Mesendoderm (in vitro differentiated cells): Measurements from ENCODE around the gene LRP11.

Experiments
- DNase-seq: peaks from one replicate; pipeline ENCODE4 v3.0.0; 2013
- H2AK5ac ChIP-seq: 2 replicates; pipeline ENCODE4 v1.6.1; 2013; ENCODE audit warnings: low read length, inconsistent platforms
- H2BK120ac ChIP-seq: 2 replicates; pipeline ENCODE4 v1.6.1; 2013; ENCODE audit warnings: low read depth, mild to moderate bottlenecking, low read length, moderate library complexity, mixed read lengths
- H2BK15ac ChIP-seq: replicated peaks from 2 replicates; pipeline ENCODE4 v1.6.1; 2013; ENCODE audit warnings: low read depth, mild to moderate bottlenecking, moderate library complexity
- H2BK5ac ChIP-seq: 2 replicates; pipeline ENCODE4 v1.6.1; 2013; ENCODE audit warnings: low read length, inconsistent platforms
- H3K18ac ChIP-seq: 2 replicates; pipeline ENCODE4 v1.6.1; 2013; ENCODE audit warnings: mild to moderate bottlenecking, low read length, mixed read lengths
- H3K23ac ChIP-seq: one replicate; pipeline ENCODE4 v1.6.1; 2013; ENCODE audit warnings: low read length
- H3K27ac ChIP-seq: 2 replicates; pipeline ENCODE4 v1.5.1; 2013; ENCODE audit warnings: low read depth, mild to moderate bottlenecking, inconsistent platforms, low read length, moderate library complexity
- H3K27me3 ChIP-seq: 2 replicates; pipeline ENCODE4 v1.6.1; 2013; ENCODE audit warnings: low read length, control low read depth, mild to moderate bottlenecking, inconsistent platforms; ENCODE audit not compliant: insufficient read depth, poor library complexity
- H3K36me3 ChIP-seq: 2 replicates; pipeline ENCODE4 v1.6.1; 2013; ENCODE audit warnings: low read length, inconsistent platforms; ENCODE audit not compliant: control insufficient read depth, insufficient read depth
- H3K4ac ChIP-seq: one replicate; pipeline ENCODE4 v1.6.1; 2013; ENCODE audit warnings: low read depth, mild to moderate bottlenecking, low read length, moderate library complexity
- H3K4me1 ChIP-seq: 2 replicates; pipeline ENCODE4 v1.6.1; 2013; ENCODE audit warnings: low read depth, low read length, inconsistent platforms; ENCODE audit not compliant: control insufficient read depth
- H3K4me2 ChIP-seq: 2 replicates; pipeline ENCODE4 v1.6.1; 2013; ENCODE audit warnings: low read length
- H3K4me3 ChIP-seq: 2 replicates; pipeline ENCODE4 v1.5.1; 2013; ENCODE audit warnings: mild to moderate bottlenecking, low read length
- H3K56ac ChIP-seq: one replicate; pipeline ENCODE4 v1.6.1; 2013; ENCODE audit warnings: low read length
- H3K79me1 ChIP-seq: 2 replicates; pipeline ENCODE4 v1.6.1; 2013; ENCODE audit warnings: low read length, inconsistent platforms
- H3K79me2 ChIP-seq: 2 replicates; pipeline ENCODE4 v1.6.1; 2013; ENCODE audit warnings: mild to moderate bottlenecking, low read length; ENCODE audit not compliant: control insufficient read depth, insufficient read depth
- H3K9ac ChIP-seq: 2 replicates; pipeline ENCODE4 v1.6.1; 2013; ENCODE audit warnings: low read length, inconsistent platforms
- H4K5ac ChIP-seq: one replicate; pipeline ENCODE4 v1.6.1; 2013; ENCODE audit warnings: low read length
- H4K8ac ChIP-seq: one replicate; pipeline ENCODE4 v1.6.1; 2013; ENCODE audit warnings: low read depth, mild to moderate bottlenecking, control low read depth, low read length, moderate library complexity
- WGBS: extraction: QIAGEN DNeasy Blood & Tissue Kit; methylation state at CpG from one replicate; pipeline ENCODE4 v1.1.7; 2013; ENCODE audit warnings: low lambda C conversion rate, missing lambda C conversion rate; ENCODE audit not compliant: insufficient coverage; ENCODE audit errors: extremely low coverage; 5-methylcytosine and 5-hydroxymethylcytosine counted together

LRP11 gene

DNA sequence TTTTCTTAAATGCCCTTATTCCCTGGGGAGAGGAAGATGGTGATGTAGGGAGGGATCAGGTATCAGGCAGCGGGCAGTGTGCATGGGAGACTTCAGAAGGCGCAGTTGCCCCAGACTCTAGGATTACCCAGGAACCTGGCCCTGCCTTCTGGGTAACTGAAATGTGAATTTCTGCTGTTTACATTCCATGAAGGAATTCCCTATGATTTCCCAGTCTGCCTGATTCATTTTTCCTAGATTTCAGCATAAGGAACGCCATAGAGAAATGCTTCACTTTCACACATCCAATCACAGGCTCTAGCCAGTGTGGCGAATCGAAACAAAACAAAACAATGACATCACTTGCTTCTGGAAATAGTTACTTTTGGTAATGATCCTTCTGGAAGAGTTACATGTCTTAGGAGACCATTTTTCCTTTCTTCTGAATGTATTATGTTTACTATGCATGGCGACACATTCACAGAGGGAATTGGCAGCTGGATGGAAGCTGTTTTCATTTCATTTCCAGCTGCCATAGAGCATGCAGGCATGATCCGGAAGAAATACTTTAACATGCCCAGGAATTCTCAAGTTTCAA lies 33.3 kb downstream of the LRP11 start:
- H3K9ac ChIP-seq: no peak overlapping the region
- no peak for DNase-seq
- no peaks in the 10 kb centered on the region for H3K36me3 ChIP-seq
- no peak overlapping the region for H2BK120ac ChIP-seq
- H3K4me1 ChIP-seq: no peaks in the 10 kb centered on the region
- H3K4me3 ChIP-seq: no peak overlapping the region
- no peak overlapping the region for H3K18ac ChIP-seq
- no peak overlapping the region for H4K8ac ChIP-seq
- H3K56ac ChIP-seq: no peak overlapping the region
- H3K4ac ChIP-seq: no peak overlapping the region
- H3K23ac ChIP-seq: no peak overlapping the region
- H2BK15ac ChIP-seq: no peak overlapping the region
- no peak overlapping the region for H2AK5ac ChIP-seq
- no peak overlapping the region for H4K5ac ChIP-seq
- no peak overlapping the region for H2BK5ac ChIP-seq
- no peaks in the 10 kb centered on the region for H3K79me1 ChIP-seq
- no peak overlapping the region for H3K4me2 ChIP-seq
- no peak overlapping the region for H3K27ac ChIP-seq
- H3K79me2 ChIP-seq: no peaks in the 10 kb centered on the region
- no CpG with 5 or more reads among the region's 7 CpGs for WGBS
- H3K27me3 ChIP-seq: peaks cover under 1% of the 10 kb centered on the region

DNA sequence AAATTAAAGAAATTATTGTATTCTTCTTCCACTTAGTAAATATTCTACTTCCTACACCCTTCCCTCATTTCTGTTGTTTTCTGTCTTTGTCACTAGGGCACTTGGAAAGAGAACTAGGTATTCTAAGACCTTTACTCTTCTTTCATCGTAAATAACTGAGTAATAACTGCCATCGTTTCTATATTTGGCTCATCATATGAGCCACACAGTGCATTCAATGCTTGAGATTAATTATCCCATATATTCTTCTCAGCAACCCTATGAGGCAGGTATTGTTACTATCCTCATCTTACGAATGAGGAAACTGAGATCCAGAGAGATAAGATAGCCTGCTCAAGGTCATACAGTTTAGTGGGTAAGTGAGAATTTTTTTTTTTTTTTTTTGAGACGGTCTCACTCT lies 38.9 kb downstream of the LRP11 start:
- DNase-seq: no peak
- no peaks in the 10 kb centered on the region for H3K79me2 ChIP-seq
- H3K36me3 ChIP-seq: no peaks in the 10 kb centered on the region
- no peak overlapping the region for H2BK15ac ChIP-seq
- H3K4ac ChIP-seq: no peak overlapping the region
- no peak overlapping the region for H3K4me3 ChIP-seq
- H2BK5ac ChIP-seq: no peak overlapping the region
- H3K79me1 ChIP-seq: no peaks in the 10 kb centered on the region
- H4K5ac ChIP-seq: no peak overlapping the region
- H3K27ac ChIP-seq: no peak overlapping the region
- no peak overlapping the region for H3K4me2 ChIP-seq
- no peak overlapping the region for H2BK120ac ChIP-seq
- H3K23ac ChIP-seq: no peak overlapping the region
- H3K4me1 ChIP-seq: no peaks in the 10 kb centered on the region
- H3K9ac ChIP-seq: no peak overlapping the region
- no peak overlapping the region for H3K56ac ChIP-seq
- no CpG with 5 or more reads among the region's 4 CpGs for WGBS
- no peak overlapping the region for H4K8ac ChIP-seq
- H3K27me3 ChIP-seq: no peaks in the 10 kb centered on the region
- H2AK5ac ChIP-seq: no peak overlapping the region
- H3K18ac ChIP-seq: no peak overlapping the region

DNA sequence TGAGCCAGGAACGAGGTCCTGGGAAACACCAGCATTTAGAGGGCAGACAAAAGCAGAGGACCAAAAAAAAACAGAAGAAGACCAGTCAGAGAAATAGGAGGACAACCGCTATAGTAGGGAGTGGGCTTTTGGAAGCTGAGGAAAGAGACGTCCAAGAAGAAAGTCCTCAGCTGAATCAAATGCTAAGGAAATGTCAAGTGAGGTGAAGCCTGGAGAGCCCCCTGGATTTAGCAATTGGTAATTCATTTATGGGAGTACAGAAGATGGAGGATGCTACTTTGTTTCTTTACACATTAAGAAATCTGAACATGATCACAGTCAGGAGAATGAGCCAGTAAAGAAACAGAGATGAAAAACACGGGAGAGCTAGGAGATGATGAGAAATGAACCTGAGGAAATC lies 41.1 kb downstream of the LRP11 start:
- Histone ChIP-seq H2AK5ac (no peak overlapping the region), H4K5ac (no peak overlapping the region), H3K56ac (no peak overlapping the region), H3K27ac (no peak overlapping the region), H3K79me2 (no peaks in the 10 kb centered on the region), H2BK120ac (no peak overlapping the region), H3K4me1 (no peaks in the 10 kb centered on the region), H3K9ac (no peak overlapping the region), H2BK5ac (no peak overlapping the region), H3K4me2 (no peak overlapping the region), H3K23ac (no peak overlapping the region), H3K36me3 (no peaks in the 10 kb centered on the region), H3K4me3 (no peak overlapping the region), H2BK15ac (no peak overlapping the region), H3K4ac (no peak overlapping the region), H3K27me3 (no peaks in the 10 kb centered on the region), H4K8ac (no peak overlapping the region), H3K79me1 (no peaks in the 10 kb centered on the region), H3K18ac (no peak overlapping the region)
- DNase-seq: no peak
- no CpG with 5 or more reads among the region's 4 CpGs for WGBS

DNA sequence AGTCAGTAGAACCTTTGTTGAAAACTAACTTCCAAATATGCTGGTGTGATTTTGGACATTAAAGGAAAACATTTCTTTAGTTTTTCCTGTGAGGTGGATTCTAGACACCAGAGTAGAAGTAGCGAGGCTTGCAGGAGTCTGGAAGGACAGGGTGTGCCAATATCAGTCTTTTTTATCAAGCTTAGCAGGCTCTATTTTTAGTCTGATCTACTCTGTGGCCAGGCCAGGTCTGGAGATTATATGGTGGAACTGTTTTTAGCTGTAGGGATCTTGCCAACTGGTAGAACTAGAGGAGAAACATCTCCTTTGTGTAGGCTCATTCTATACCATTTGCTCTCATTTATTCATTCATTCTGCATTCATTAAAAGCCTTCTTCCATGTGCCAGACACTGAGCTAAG lies 42.7 kb downstream of the LRP11 start:
- Histone ChIP-seq H4K8ac (no peak overlapping the region), H3K36me3 (no peaks in the 10 kb centered on the region), H3K4me2 (no peak overlapping the region), H3K27me3 (no peaks in the 10 kb centered on the region), H3K56ac (no peak overlapping the region), H3K9ac (no peak overlapping the region), H3K79me1 (no peaks in the 10 kb centered on the region), H2BK5ac (no peak overlapping the region), H3K23ac (no peak overlapping the region), H3K79me2 (no peaks in the 10 kb centered on the region), H4K5ac (no peak overlapping the region), H3K4ac (no peak overlapping the region), H2BK120ac (no peak overlapping the region), H3K18ac (no peak overlapping the region), H3K27ac (no peak overlapping the region), H3K4me3 (no peak overlapping the region), H2AK5ac (no peak overlapping the region), H2BK15ac (no peak overlapping the region), H3K4me1 (no peaks in the 10 kb centered on the region)
- no CpG with 5 or more reads among the region's 1 CpG for WGBS
- no peak for DNase-seq

DNA sequence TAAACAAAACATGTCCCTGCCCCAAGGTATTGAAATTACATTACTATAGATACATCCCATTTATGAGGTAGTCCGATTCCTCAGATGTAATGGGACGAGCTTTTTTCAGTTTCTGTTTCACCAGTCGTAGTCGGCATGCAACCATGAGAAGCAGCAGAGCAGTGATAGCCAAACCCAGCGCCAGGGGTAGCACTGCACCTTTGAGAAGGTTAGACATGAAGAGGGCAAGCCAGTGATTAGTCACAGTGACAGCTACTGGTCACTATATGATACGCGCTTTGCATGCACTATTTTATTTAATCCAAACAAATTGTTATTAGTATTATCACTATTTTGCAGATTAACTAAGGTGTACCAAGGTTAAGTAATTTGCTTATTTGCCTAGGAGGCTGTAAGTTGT lies 43.7 kb downstream of the LRP11 start:
- Histone ChIP-seq H3K9ac (no peak overlapping the region), H3K4me1 (no peaks in the 10 kb centered on the region), H3K23ac (no peak overlapping the region), H3K4me3 (no peak overlapping the region), H3K18ac (no peak overlapping the region), H3K27ac (no peak overlapping the region), H2AK5ac (no peak overlapping the region), H2BK5ac (no peak overlapping the region), H3K79me2 (no peaks in the 10 kb centered on the region), H3K27me3 (no peaks in the 10 kb centered on the region), H3K56ac (no peak overlapping the region), H3K79me1 (no peaks in the 10 kb centered on the region), H3K4ac (no peak overlapping the region), H2BK120ac (no peak overlapping the region), H4K5ac (no peak overlapping the region), H3K36me3 (no peaks in the 10 kb centered on the region), H2BK15ac (no peak overlapping the region), H4K8ac (no peak overlapping the region), H3K4me2 (no peak overlapping the region)
- DNase-seq: no peak
- no CpG with 5 or more reads among the region's 7 CpGs for WGBS

DNA sequence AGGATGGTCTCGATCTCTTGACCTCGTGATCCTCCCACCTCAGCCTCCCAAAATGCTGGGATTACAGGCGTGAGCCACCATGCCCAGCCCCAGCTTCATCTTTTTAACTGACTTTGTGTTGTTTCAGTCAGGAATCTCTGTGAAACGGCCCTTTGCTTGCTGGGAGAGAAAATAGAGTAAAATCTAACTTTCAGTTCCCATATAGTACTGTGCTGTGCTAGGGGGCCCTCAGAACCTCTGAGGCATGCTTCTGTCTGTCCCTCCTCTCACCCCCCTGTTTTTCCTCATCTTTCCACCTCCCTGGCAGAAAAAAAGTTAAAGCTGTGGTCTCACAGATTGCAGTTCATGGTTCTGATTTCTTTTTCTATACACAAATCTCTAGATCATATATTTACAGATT lies 48.4 kb downstream of the LRP11 start:
- no peaks in the 10 kb centered on the region for H3K79me2 ChIP-seq

More for the DNA sequence above, 48.4 kb downstream of the LRP11 start:
- Histone ChIP-seq H3K27ac (no peak overlapping the region), H2AK5ac (no peak overlapping the region), H3K79me1 (no peaks in the 10 kb centered on the region), H3K4me2 (no peak overlapping the region), H2BK120ac (no peak overlapping the region), H2BK15ac (no peak overlapping the region), H3K4me3 (no peak overlapping the region), H3K18ac (no peak overlapping the region), H3K4ac (no peak overlapping the region), H3K56ac (no peak overlapping the region), H3K36me3 (no peaks in the 10 kb centered on the region), H4K5ac (no peak overlapping the region), H3K27me3 (no peaks in the 10 kb centered on the region), H3K4me1 (no peaks in the 10 kb centered on the region), H3K23ac (no peak overlapping the region), H4K8ac (no peak overlapping the region), H3K9ac (no peak overlapping the region), H2BK5ac (no peak overlapping the region)
- WGBS: no CpG with 5 or more reads among the region's 4 CpGs
- no peak for DNase-seq
